Smooth muscle cell (in vitro differentiated cells): Measurements from ENCODE around the gene GABARAP. TPM values are rescaled to one million over a fixed set of nuclear protein-coding genes. Genes with fewer than 3 reads are reported as not detected.

Source experiments
- DNase-seq: peaks from one replicate; lab custom pipeline; 2025; ENCODE audit not compliant: unreplicated experiment; lab: John Stamatoyannopoulos, UW
- H2AFZ ChIP-seq: fragments of 200-600 bp; sonication (generic); 2 replicates; pipeline ENCODE4 v1.6.0; 2016; ENCODE audit warnings: antibody characterized with exemption, low read depth, mild to moderate bottlenecking
- H3F3A ChIP-seq: fragments of 200-600 bp; sonication (generic); 2 replicates; pipeline ENCODE4 v1.6.0; 2017; ENCODE audit warnings: antibody characterized with exemption, low read depth
- H3K27ac ChIP-seq: fragments of 200-600 bp; sonication (generic); 2 replicates; pipeline ENCODE4 v1.5.1; 2016; ENCODE audit warnings: low read depth, mild to moderate bottlenecking
- H3K27me3 ChIP-seq: fragments of 200-600 bp; sonication (generic); 2 replicates; pipeline ENCODE4 v1.6.1; 2016; ENCODE audit warnings: low read depth, mild to moderate bottlenecking
- H3K36me3 ChIP-seq: fragments of 200-600 bp; sonication (generic); 2 replicates; pipeline ENCODE4 v1.5.1; 2016; ENCODE audit warnings: low read depth
- H3K4me1 ChIP-seq: fragments of 200-600 bp; sonication (generic); 2 replicates; pipeline ENCODE4 v1.5.1; 2016; ENCODE audit warnings: low read depth
- H3K4me2 ChIP-seq: fragments of 200-600 bp; sonication (generic); 2 replicates; pipeline ENCODE4 v1.6.0; 2016; ENCODE audit warnings: mild to moderate bottlenecking
- H3K4me3 ChIP-seq: fragments of 200-600 bp; sonication (generic); 2 replicates; pipeline ENCODE4 v1.5.1; 2016; ENCODE audit warnings: mild to moderate bottlenecking
- H3K79me2 ChIP-seq: fragments of 200-600 bp; sonication (generic); 2 replicates; pipeline ENCODE4 v1.6.0; 2016; ENCODE audit warnings: low read depth, mild to moderate bottlenecking
- H3K9ac ChIP-seq: fragments of 200-600 bp; sonication (generic); 2 replicates; pipeline ENCODE4 v1.6.0; 2016; ENCODE audit warnings: low read depth
- H3K9me3 ChIP-seq: fragments of 200-600 bp; sonication (generic); replicated peaks from 2 replicates; pipeline ENCODE4 v1.5.1; 2016; ENCODE audit warnings: low read depth
- H4K20me1 ChIP-seq: fragments of 200-600 bp; sonication (generic); 2 replicates; pipeline ENCODE4 v1.6.0; 2016; ENCODE audit warnings: low read depth
- WGBS: methylation state at CpG from one replicate; pipeline ENCODE4 v1.1.7; 2016; ENCODE audit warnings: low lambda C conversion rate; 5-methylcytosine and 5-hydroxymethylcytosine counted together
- polyA plus RNA-seq: library from polyadenylated mRNA; unstranded; fragments of >200 nt; fragmentation: Nextera tagmentation; extraction: Ambion mirVana; gene quantifications from 2 replicates; pipeline ENCODE4 v1.2.1, GENCODE V29; 2016
- total RNA-seq: library from RNA; depleted of rRNA; stranded (reverse); fragments of >200 nt; gene quantifications from 2 replicates; pipeline ENCODE4 v1.2.3, GENCODE V29; 2014
- TF ChIP-seq, protein P1 (sequence below): fragments of 200-600 bp; sonication (generic); IDR thresholded peaks from 2 replicates; pipeline ENCODE4 v1.5.1; 2017; ENCODE audit warnings: borderline replicate concordance, mild to moderate bottlenecking, antibody characterized with exemption; ENCODE audit not compliant: insufficient read depth, poor library complexity, severe bottlenecking

The GABARAP gene
- total RNA-seq (305 and 363 TPM in 2 replicates), polyA plus RNA-seq (725 and 735 TPM in 2 replicates)

DNA sequence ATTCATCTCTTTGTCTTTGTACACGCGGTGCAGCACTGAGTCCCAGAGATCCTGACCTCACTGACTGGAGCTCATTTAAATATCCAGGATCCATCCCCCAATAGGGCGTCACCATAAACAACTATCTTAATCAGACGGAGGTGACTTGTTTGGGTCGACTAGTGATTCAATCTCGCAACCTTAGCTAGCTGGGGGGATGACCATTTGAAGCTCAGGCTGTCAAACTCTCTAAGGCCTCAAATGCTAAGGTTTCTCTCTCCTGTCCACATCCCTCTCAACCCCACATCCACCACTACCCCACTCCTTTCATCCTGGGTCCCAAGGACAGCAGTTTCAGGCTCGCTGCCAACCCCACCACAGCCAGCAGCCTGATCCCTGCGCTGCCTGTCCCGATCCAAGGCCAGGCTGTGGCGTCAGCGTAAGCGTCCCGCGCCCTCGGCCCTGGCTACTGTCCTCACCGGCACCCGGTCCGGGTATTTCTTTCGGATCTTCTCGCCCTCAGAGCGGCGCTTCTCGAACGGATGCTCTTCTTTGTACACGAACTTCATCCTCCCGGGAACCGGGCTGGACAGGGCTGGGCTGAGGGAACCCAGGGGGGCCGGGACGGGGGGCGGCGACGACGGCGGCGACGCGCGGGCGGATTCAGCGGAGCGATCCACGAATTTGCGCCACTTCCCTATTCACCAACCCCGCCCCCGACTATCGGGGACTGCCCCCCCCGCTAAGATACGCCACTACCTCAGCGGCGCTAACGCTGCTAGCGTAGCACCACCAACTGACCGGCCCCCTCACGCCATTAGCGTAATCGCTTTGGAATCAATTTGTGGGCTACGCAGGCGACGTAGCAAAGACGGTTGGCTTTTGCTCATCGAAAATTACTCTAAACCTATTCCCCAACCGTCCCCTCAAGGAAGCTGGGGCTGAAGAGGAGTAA lies at the start of gene GABARAP:
GABARAP (minus strand) TSS at position 667 of the 934 bp plus-strand sequence; CDS start at position 548, 119 bp downstream.
- peak; percentile 90 for DNase-seq
- Histone ChIP-seq H3K4me1 (peaks cover 24% of the 10 kb centered on the region), H3K36me3 (no peaks in the 10 kb centered on the region), H3K79me2 (peaks cover 52% of the 10 kb centered on the region), H3K27ac (peak within 1 kb of the TSS; percentile 95), H4K20me1 (peaks cover 6% of the 10 kb centered on the region), H3K27me3 (no peaks in the 10 kb centered on the region), H3K9ac (peak within 1 kb of the TSS; percentile 99), H3K4me2 (peak within 1 kb of the TSS; percentile 84), H3K4me3 (peak within 1 kb of the TSS; percentile 82), H2AFZ (peak within 1 kb of the TSS; percentile 82), H3F3A (peaks cover 30% of the 10 kb centered on the region), H3K9me3 (no peaks in the 10 kb centered on the region)
- TF ChIP-seq, protein P1, sequence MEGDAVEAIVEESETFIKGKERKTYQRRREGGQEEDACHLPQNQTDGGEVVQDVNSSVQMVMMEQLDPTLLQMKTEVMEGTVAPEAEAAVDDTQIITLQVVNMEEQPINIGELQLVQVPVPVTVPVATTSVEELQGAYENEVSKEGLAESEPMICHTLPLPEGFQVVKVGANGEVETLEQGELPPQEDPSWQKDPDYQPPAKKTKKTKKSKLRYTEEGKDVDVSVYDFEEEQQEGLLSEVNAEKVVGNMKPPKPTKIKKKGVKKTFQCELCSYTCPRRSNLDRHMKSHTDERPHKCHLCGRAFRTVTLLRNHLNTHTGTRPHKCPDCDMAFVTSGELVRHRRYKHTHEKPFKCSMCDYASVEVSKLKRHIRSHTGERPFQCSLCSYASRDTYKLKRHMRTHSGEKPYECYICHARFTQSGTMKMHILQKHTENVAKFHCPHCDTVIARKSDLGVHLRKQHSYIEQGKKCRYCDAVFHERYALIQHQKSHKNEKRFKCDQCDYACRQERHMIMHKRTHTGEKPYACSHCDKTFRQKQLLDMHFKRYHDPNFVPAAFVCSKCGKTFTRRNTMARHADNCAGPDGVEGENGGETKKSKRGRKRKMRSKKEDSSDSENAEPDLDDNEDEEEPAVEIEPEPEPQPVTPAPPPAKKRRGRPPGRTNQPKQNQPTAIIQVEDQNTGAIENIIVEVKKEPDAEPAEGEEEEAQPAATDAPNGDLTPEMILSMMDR = no peak
- under 1% methylated on average over 48 of the region's 62 CpGs for WGBS

DNA sequence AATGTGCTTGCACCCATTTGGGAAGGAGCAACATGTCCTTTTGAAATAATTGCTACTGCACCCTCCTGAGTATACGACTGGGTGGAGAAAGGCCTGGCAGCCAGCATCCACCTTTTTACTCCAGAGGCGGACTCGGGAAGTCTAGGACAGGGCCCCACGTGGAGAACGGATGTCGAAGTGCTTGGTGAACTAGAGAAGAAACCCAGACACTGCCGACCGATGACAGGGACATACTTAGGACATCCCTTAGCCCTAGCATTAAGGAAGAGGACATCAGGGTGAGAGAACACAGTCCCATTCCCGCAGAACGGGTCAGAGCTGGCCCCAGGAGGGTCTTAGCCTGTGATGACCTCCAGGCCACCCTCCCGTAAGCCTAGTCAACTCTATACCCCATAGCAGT lies 48.4 kb upstream of the GABARAP start:
- 86% methylated on average over 11 of the region's 11 CpGs for WGBS
- Histone ChIP-seq H3K4me1 (no peaks in the 10 kb centered on the region), H3K9me3 (no peaks in the 10 kb centered on the region)

DNA sequence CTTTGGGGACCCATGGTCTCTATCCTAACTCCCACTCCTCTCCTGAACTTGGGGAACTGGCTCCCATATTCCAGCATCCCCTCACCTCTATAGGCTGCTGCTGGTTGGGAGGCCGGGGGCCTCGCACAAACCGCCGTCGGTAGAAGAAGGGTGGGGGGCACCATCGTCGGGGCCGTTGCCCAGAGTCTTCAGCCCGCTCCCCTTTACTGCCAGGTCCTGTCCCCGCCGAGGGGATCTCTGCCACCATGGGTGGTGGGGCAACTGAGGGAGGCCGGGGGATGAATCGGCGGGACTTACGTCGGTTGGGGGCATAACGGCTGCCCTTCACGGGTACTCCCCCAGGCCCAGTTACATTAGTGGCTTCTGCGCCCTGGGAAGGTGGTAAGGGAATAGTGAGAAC lies 47.9 kb upstream of the GABARAP start:
- H3K9ac ChIP-seq = no peak overlapping the region
- no peak overlapping the region for H3K27ac ChIP-seq
- no peaks in the 10 kb centered on the region for H3K79me2 ChIP-seq
- no peak for DNase-seq
- no peaks in the 10 kb centered on the region for H4K20me1 ChIP-seq
- H3F3A ChIP-seq = no peaks in the 10 kb centered on the region
- no peak overlapping the region for H3K4me2 ChIP-seq
- H2AFZ ChIP-seq = no peak overlapping the region
- no peaks in the 10 kb centered on the region for H3K36me3 ChIP-seq
- H3K4me3 ChIP-seq = no peak overlapping the region
- peaks cover 46% of the 10 kb centered on the region for H3K27me3 ChIP-seq
- no peaks in the 10 kb centered on the region for H3K9me3 ChIP-seq
- TF ChIP-seq, protein P1 = no peak
- 94% methylated on average over 19 of the region's 19 CpGs for WGBS
- no peaks in the 10 kb centered on the region for H3K4me1 ChIP-seq

More for the DNA sequence above, 48.4 kb upstream of the GABARAP start:
- no peak for DNase-seq
- Histone ChIP-seq H4K20me1 (no peaks in the 10 kb centered on the region), H3K79me2 (no peaks in the 10 kb centered on the region), H3K36me3 (no peaks in the 10 kb centered on the region), H3F3A (peaks cover 4% of the 10 kb centered on the region), H3K9ac (no peak overlapping the region), H3K4me3 (no peak overlapping the region), H3K4me2 (no peak overlapping the region), H2AFZ (no peak overlapping the region), H3K27me3 (peaks cover 46% of the 10 kb centered on the region), H3K27ac (no peak overlapping the region)
- TF ChIP-seq, protein P1 = no peak
